Stomach (tissue), 9 donors: ENCODE measurements around the gene BRAF. TPM values are rescaled to one million over a fixed set of nuclear protein-coding genes. Genes with fewer than 3 reads are reported as not detected.

Source experiments
- DNase-seq, 2 donors: peaks; one replicate each; pipeline versions ENCODE4 v3.0.0 to v3.0.0-alpha.2; 2013 to 2019
- H3K27ac ChIP-seq, 5 donors: fragments of 200-600 bp in 4 of 5; sonication (generic) in 4 of 5; one replicate each; pipeline ENCODE4 v1.5.1; 2013 to 2019; ENCODE audit warnings: mild to moderate bottlenecking in 1 of 5, moderate library complexity in 1 of 5
- H3K27me3 ChIP-seq, 3 donors: fragments of 200-600 bp; sonication (generic); one replicate each; pipeline ENCODE4 v1.5.1; 2017 to 2019; ENCODE audit warnings: mixed run types in 1 of 3
- H3K36me3 ChIP-seq, 4 donors: fragments of 200-600 bp; sonication (generic); 1 replicate in 3 of 4; 2 replicates in 1 of 4; pipeline ENCODE4 v1.5.1; 2016 to 2019
- H3K4me1 ChIP-seq, 4 donors: fragments of 200-600 bp; sonication (generic); one replicate each; pipeline ENCODE4 v1.5.1; 2016 to 2019
- H3K4me3 ChIP-seq, 4 donors: fragments of 200-600 bp; sonication (generic) in 3 of 4; one replicate each; pipeline ENCODE4 v1.5.1; 2016 to 2019; ENCODE audit warnings: mild to moderate bottlenecking in 1 of 4
- H3K9me3 ChIP-seq, 4 donors: fragments of 200-600 bp; sonication (generic); one replicate each; pipeline ENCODE4 v1.5.1; 2016 to 2019
- EP300 ChIP-seq: sonication (generic); formaldehyde crosslinking; IDR thresholded peaks from one replicate; pipeline ENCODE4 v1.6.1; 2017; ENCODE audit warnings: antibody characterized with exemption
- POLR2A ChIP-seq, 4 donors: fragments of 450-650 bp; IDR thresholded peaks; one replicate each; pipeline ENCODE4 v1.6.1; 2016; ENCODE audit warnings: antibody characterized with exemption in 4 of 4, control low read depth in 2 of 4, mild to moderate bottlenecking in 1 of 4, moderate library complexity in 1 of 4
- POLR2AphosphoS5 ChIP-seq, 3 donors: sonication (generic); formaldehyde crosslinking; IDR thresholded peaks; one replicate each; pipeline ENCODE4 v1.6.1; 2016; ENCODE audit warnings: antibody characterized with exemption in 3 of 3
- WGBS, 5 donors: extraction: QIAGEN DNeasy Blood & Tissue Kit in 3 of 5; methylation state at CpG; one replicate each; pipeline versions ENCODE4 v1.1.5 to v1.1.7; 2013 to 2018; 5-methylcytosine and 5-hydroxymethylcytosine counted together
- intact Hi-C: fragments of 100-400 bp; cut with DNase I; formaldehyde crosslinking; loops from one replicate; pipeline ENCODE4 v1.15.1; 2023; ENCODE audit warnings: low total_unique reads
- polyA plus RNA-seq, 3 donors: library from polyadenylated mRNA; stranded (reverse); fragments of 200-250 nt; gene quantifications; one replicate each; pipeline ENCODE4 v1.2.3, GENCODE V29; 2013
- total RNA-seq, 5 donors: library from RNA; depleted of rRNA; stranded (reverse); fragments of >200 nt; gene quantifications; one replicate each; pipeline versions ENCODE4 v1.1.0 to v1.2.3, GENCODE V29; 2014 to 2016
- TF ChIP-seq, protein P1 (sequence below), 7 experiments: fragments of 450-650 bp in 4 of 7; fragments of 200-600 bp in 3 of 7; sonication (generic) in 3 of 7; IDR thresholded peaks; one replicate each; pipeline ENCODE4 v1.5.1; 2016 to 2019; ENCODE audit warnings: antibody characterized with exemption in 7 of 7, control low read depth in 2 of 7, mild to moderate bottlenecking in 1 of 7
- donor health status: healthy with polysubstance abuse.
- donor health status: Bipolar disorder and iron deficiency.
- donor health status: healthy.

BRAF gene
- total and polyA plus RNA-seq, 8 donors: 3.9 to 105 (median 33.3) TPM

DNA sequence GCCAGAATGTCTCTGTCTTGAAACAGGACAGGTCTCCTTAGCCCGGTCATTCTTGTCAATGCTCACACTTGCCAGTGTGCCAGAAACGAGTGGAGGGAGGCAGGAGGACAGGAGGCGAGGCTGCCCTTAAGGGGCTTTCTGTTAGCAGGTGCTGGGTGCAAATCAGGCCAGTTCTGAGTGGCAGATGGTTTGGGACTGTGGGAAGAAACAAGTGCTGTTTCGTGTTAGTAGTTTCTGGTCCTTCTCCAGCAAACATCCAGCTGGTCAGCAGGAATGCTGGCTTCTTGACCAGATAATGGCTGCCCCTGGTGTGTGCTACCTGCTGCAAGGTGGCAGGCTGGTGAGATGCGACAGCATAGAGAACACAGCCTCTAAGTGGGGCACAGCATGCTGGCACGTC lies 236.4 kb downstream of the BRAF start:
- DNase-seq: no peak
- intact Hi-C loops: no loop called here
- no peaks in the 10 kb centered on the region for H3K4me1 ChIP-seq
- no peak overlapping the region for H3K27ac ChIP-seq
- H3K27me3 ChIP-seq: no peaks in the 10 kb centered on the region
- 87 to 93% (median 92%) methylated on average over 6 of the region's 6 CpGs for WGBS, 5 donors
- no peaks in the 10 kb centered on the region for H3K9me3 ChIP-seq
- TF ChIP-seq POLR2A (IDR thresholded peaks at IDR 0.05): no peak
- TF ChIP-seq POLR2AphosphoS5 (IDR thresholded peaks at IDR 0.05): no peak
- TF ChIP-seq, protein P1, sequence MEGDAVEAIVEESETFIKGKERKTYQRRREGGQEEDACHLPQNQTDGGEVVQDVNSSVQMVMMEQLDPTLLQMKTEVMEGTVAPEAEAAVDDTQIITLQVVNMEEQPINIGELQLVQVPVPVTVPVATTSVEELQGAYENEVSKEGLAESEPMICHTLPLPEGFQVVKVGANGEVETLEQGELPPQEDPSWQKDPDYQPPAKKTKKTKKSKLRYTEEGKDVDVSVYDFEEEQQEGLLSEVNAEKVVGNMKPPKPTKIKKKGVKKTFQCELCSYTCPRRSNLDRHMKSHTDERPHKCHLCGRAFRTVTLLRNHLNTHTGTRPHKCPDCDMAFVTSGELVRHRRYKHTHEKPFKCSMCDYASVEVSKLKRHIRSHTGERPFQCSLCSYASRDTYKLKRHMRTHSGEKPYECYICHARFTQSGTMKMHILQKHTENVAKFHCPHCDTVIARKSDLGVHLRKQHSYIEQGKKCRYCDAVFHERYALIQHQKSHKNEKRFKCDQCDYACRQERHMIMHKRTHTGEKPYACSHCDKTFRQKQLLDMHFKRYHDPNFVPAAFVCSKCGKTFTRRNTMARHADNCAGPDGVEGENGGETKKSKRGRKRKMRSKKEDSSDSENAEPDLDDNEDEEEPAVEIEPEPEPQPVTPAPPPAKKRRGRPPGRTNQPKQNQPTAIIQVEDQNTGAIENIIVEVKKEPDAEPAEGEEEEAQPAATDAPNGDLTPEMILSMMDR (IDR thresholded peaks at IDR 0.05): no peak
- TF ChIP-seq EP300: no peak
- peaks cover 36 to 97% (median 93%) of the 10 kb centered on the region in 4 donors for H3K36me3 ChIP-seq
- no peak overlapping the region for H3K4me3 ChIP-seq

DNA sequence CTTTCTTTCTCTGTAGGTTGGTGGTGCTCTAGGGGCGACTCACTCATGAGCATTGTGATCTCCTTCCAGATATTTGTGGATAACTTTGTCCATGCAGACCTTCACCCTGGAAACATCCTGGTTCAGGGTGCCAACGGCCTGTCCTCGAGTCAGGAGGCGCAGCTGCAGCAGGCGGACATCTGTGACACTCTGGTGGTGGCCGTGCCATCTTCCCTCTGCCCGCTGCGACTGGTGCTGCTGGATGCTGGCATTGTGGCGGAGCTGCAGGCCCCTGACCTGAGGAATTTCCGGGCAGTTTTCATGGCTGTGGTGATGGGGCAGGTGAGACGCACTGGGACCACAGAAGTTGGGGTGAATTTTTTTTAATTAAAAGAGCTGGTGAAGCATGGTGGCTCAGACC lies 237.8 kb downstream of the BRAF start:
- intact Hi-C loops: no loop called here
- Histone ChIP-seq H3K4me3 (no peak overlapping the region), H3K4me1 (no peaks in the 10 kb centered on the region), H3K9me3 (no peaks in the 10 kb centered on the region), H3K27me3 (no peaks in the 10 kb centered on the region), H3K27ac (no peak overlapping the region), H3K36me3 (peaks cover 39 to 100% (median 93%) of the 10 kb centered on the region in 4 donors)
- TF ChIP-seq POLR2A (IDR thresholded peaks at IDR 0.05) (no peak), EP300 (no peak), POLR2AphosphoS5 (IDR thresholded peaks at IDR 0.05) (no peak)
- TF ChIP-seq, protein P1 (IDR thresholded peaks at IDR 0.05): no peak
- DNase-seq: no peak
- WGBS, 5 donors: 94 to 98% (median 95%) methylated on average over 9 to 11 of the region's 11 CpGs

DNA sequence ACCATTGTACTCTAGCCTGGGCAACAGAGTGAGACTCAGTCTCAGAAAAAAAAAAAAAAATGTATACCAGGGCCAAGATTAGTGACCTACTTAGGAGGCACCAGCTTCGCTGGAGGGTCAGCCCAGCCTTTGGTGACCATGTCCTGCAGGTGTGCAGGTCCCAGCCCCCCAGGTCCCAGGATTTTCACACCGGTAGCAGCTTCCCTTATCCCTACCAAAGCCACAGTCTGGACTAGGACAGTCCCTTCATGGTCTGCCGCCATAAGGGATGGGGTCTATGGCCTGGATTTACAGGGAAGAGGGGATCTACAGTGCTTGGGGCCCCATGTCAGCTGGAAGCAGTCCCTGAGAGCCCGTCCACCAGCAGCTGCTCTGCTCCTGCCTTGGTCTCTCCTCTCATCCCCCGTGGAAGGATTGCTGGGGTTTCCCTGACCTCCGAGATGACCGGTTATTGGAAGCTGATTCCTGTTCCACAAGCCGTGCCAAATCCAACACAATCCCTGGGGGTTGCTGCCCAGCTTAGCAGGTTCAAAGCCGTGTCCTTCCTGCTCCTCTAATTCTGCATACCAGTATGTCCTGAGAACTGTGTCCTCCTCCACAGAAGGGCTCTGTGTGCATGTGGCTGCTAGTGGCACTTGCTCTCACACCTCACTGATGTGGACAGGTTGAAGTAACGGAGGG lies 239.2 kb downstream of the BRAF start:
- intact Hi-C loops: no loop called here
- H3K27ac ChIP-seq: no peak overlapping the region
- peaks cover 45 to 100% (median 93%) of the 10 kb centered on the region in 4 donors for H3K36me3 ChIP-seq
- H3K4me1 ChIP-seq: no peaks in the 10 kb centered on the region
- no peak for DNase-seq
- no peaks in the 10 kb centered on the region for H3K9me3 ChIP-seq
- WGBS, 5 donors: 66 to 91% (median 67%) methylated on average over 9 to 10 of the region's 10 CpGs
- no peak overlapping the region for H3K4me3 ChIP-seq
- no peaks in the 10 kb centered on the region for H3K27me3 ChIP-seq
- TF ChIP-seq, protein P1 (IDR thresholded peaks at IDR 0.05): no peak
- TF ChIP-seq EP300 (no peak), POLR2A (IDR thresholded peaks at IDR 0.05) (no peak), POLR2AphosphoS5 (IDR thresholded peaks at IDR 0.05) (no peak)

DNA sequence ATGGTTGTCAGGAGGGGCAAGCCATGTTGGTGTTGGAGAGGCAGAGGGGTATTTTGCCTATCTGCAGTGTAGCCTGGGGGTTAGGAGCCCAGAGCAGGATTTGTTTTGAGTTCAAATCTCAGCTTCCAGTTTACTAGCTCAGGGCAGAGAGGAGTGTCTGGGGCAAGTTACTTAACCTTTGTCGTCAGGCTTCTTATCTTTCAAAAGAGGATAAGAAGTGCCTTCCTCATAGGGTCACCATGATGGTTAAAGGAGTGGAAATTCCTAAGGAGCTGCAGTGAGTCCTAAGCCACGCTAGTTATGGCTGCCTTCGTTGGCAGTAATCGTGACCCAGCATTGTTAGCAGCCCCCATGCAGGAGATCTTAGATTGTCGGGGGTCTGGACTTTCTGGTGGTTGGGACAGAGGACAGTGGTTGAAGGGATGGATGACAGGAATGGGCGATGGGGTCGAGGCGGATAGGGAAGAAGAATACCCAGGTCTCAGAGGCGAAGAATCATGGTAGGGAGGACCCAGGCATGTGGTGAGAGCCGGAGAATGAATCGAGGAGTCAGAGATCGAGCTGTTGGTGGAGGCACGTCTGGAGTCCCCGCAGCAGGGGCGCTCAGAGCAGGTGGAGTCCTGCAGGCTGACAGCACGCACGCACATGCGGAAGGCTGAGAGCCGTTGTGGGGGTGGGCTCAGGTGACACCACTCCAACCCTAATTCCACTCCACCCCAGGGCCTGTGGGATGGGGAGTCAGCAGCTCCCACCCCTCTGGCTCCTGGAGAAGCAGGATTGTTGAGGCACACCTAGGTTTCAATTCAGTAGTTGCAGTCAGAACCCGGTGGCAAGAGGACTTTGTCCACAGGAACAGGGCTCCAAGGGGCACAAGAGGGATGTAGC lies 240.4 kb downstream of the BRAF start:
- WGBS, 5 donors: 88 to 92% (median 90%) methylated on average over 19 to 20 of the region's 20 CpGs
- no peak overlapping the region for H3K27ac ChIP-seq

More for the DNA sequence above, 240.4 kb downstream of the BRAF start:
- Histone ChIP-seq H3K36me3 (peaks cover 39 to 100% (median 93%) of the 10 kb centered on the region in 4 donors), H3K4me3 (no peak overlapping the region), H3K9me3 (no peaks in the 10 kb centered on the region), H3K27me3 (no peaks in the 10 kb centered on the region), H3K4me1 (no peaks in the 10 kb centered on the region)
- no peak for DNase-seq
- intact Hi-C loops: no loop called here
- TF ChIP-seq EP300 (no peak), POLR2A (IDR thresholded peaks at IDR 0.05) (no peak), POLR2AphosphoS5 (IDR thresholded peaks at IDR 0.05) (no peak)
- TF ChIP-seq, protein P1 (IDR thresholded peaks at IDR 0.05): no peak
